ENCODE data around the gene PNLIPRP2.

DNA sequence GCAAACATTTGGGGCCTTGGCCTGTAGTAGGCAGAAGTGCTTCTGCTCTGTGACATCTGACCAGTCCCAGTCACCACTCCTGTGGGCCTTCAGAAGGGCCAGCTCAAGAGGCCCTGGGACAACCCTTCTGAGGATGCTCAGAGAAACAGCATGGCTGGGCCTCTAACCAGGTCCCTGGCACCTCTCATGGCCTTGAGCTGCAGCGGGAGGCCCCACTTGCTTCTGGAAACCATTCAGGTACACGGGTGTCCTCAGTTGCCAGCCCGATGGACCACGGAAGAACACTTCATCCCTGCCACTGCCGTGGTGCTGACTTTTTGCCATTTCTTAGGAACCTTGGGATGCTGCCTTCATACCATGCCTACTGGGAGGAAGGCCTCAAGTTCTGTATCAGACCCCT lies 64.0 kb downstream of the PNLIPRP2 start:
- TF ChIP-seq, protein P1, sequence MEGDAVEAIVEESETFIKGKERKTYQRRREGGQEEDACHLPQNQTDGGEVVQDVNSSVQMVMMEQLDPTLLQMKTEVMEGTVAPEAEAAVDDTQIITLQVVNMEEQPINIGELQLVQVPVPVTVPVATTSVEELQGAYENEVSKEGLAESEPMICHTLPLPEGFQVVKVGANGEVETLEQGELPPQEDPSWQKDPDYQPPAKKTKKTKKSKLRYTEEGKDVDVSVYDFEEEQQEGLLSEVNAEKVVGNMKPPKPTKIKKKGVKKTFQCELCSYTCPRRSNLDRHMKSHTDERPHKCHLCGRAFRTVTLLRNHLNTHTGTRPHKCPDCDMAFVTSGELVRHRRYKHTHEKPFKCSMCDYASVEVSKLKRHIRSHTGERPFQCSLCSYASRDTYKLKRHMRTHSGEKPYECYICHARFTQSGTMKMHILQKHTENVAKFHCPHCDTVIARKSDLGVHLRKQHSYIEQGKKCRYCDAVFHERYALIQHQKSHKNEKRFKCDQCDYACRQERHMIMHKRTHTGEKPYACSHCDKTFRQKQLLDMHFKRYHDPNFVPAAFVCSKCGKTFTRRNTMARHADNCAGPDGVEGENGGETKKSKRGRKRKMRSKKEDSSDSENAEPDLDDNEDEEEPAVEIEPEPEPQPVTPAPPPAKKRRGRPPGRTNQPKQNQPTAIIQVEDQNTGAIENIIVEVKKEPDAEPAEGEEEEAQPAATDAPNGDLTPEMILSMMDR (IDR thresholded peaks at IDR 0.05), result no peak
- TF ChIP-seq POLR2AphosphoS5 (IDR thresholded peaks at IDR 0.05) (no peak), POLR2A (IDR thresholded peaks at IDR 0.05) (no peak)

Data from prostate gland (tissue), 2 donors.